Gastroesophageal sphincter (tissue), 4 donors: ENCODE results near the gene CPD. TPM values are rescaled to one million over a fixed set of nuclear protein-coding genes. Genes with fewer than 3 reads are reported as not detected.

Experiments used
- ATAC-seq: fragments of 150-250 bp; one replicate; pipeline ENCODE4 v1.9.1; 2016; ENCODE audit warnings: mild to moderate bottlenecking, moderate library complexity
- H3K27ac ChIP-seq, 4 donors: fragments of 200-600 bp; sonication (generic) in 3 of 4; 1 replicate in 3 of 4; 2 replicates in 1 of 4; pipeline ENCODE4 v1.5.1; 2016 to 2019
- H3K27me3 ChIP-seq: fragments of 200-600 bp; sonication (generic); one replicate; pipeline ENCODE4 v1.5.1; 2019
- H3K36me3 ChIP-seq, 2 donors: fragments of 200-600 bp; sonication (generic); one replicate each; pipeline ENCODE4 v1.5.1; 2019; ENCODE audit warnings: control low read depth in 1 of 2
- H3K4me1 ChIP-seq, 3 donors: fragments of 200-600 bp; sonication (generic); 1 replicate in 2 of 3; 2 replicates in 1 of 3; pipeline ENCODE4 v1.5.1; 2016 to 2019; ENCODE audit warnings: control low read depth in 2 of 3
- H3K4me3 ChIP-seq, 2 donors: fragments of 200-600 bp; sonication (generic); one replicate each; pipeline ENCODE4 v1.5.1; 2019; ENCODE audit warnings: mild to moderate bottlenecking in 1 of 2, moderate library complexity in 1 of 2
- H3K9me3 ChIP-seq, 3 donors: fragments of 200-600 bp; sonication (generic); one replicate each; pipeline ENCODE4 v1.5.1; 2017 to 2019; ENCODE audit warnings: control low read depth in 2 of 3
- EP300 ChIP-seq: sonication (generic); formaldehyde crosslinking; IDR thresholded peaks from one replicate; pipeline ENCODE4 v1.6.1; 2017; ENCODE audit warnings: antibody characterized with exemption, mild to moderate bottlenecking
- POLR2A ChIP-seq, 2 donors: fragments of 450-650 bp; IDR thresholded peaks; one replicate each; pipeline ENCODE4 v1.6.1; 2017; ENCODE audit warnings: antibody characterized with exemption in 2 of 2, mild to moderate bottlenecking in 2 of 2, moderate library complexity in 1 of 2
- POLR2AphosphoS5 ChIP-seq: sonication (generic); formaldehyde crosslinking; IDR thresholded peaks from one replicate; pipeline ENCODE4 v1.6.1; 2017; ENCODE audit warnings: antibody characterized with exemption
- WGBS, 2 donors: methylation state at CpG; one replicate each; pipeline ENCODE4 v1.1.5; 2018; ENCODE audit warnings: low coverage in 1 of 2; 5-methylcytosine and 5-hydroxymethylcytosine counted together
- total RNA-seq, 4 donors: library from RNA; depleted of rRNA; stranded (reverse); fragments of >200 nt; gene quantifications; one replicate each; pipeline ENCODE4 v1.1.0, GENCODE V29; 2016
- TF ChIP-seq, protein P1 (sequence below), 4 experiments: fragments of 200-600 bp in 2 of 4; fragments of 450-650 bp in 2 of 4; sonication (generic) in 1 of 4; IDR thresholded peaks; one replicate each; pipeline ENCODE4 v1.5.1; 2017 to 2019; ENCODE audit warnings: antibody characterized with exemption in 4 of 4, mild to moderate bottlenecking in 2 of 4, moderate library complexity in 2 of 4

Gene CPD
- total RNA-seq, 4 donors from 2014 or later: 37.8 to 103 (median 57.5) TPM

DNA sequence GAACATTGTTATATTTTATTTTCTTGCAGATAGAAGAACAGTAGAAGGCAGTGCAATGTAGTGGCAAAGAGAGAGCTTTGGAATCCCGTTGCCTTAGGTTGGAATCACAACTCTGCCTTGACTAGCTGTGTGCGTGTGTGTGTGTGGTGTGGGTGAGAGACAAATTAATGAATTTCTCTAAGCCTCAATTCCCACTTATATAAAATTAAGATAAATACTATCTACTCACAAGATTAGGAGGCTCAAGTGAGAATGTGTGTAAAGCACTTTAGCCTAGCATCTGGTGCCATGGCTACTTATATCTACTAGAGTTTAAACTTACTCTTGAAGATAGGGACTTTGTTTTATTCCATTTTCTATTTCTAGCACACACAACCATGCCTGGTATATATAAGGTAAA, 12.8 kb downstream of the CPD start:
- 90 to 100% methylated on average over 2 of the region's 2 CpGs for WGBS, 2 donors
- H3K27me3 ChIP-seq: no peaks in the 10 kb centered on the region
- H3K36me3 ChIP-seq: peaks cover 0 to 57% of the 10 kb centered on the region in 2 donors
- TF ChIP-seq, protein P1, sequence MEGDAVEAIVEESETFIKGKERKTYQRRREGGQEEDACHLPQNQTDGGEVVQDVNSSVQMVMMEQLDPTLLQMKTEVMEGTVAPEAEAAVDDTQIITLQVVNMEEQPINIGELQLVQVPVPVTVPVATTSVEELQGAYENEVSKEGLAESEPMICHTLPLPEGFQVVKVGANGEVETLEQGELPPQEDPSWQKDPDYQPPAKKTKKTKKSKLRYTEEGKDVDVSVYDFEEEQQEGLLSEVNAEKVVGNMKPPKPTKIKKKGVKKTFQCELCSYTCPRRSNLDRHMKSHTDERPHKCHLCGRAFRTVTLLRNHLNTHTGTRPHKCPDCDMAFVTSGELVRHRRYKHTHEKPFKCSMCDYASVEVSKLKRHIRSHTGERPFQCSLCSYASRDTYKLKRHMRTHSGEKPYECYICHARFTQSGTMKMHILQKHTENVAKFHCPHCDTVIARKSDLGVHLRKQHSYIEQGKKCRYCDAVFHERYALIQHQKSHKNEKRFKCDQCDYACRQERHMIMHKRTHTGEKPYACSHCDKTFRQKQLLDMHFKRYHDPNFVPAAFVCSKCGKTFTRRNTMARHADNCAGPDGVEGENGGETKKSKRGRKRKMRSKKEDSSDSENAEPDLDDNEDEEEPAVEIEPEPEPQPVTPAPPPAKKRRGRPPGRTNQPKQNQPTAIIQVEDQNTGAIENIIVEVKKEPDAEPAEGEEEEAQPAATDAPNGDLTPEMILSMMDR (IDR thresholded peaks at IDR 0.05): no peak
- TF ChIP-seq POLR2A (IDR thresholded peaks at IDR 0.05) (no peak), POLR2AphosphoS5 (no peak), EP300 (no peak)
- no peaks in the 10 kb centered on the region for H3K9me3 ChIP-seq
- no peak overlapping the region for H3K27ac ChIP-seq
- peaks cover 0 to 54% (median 2%) of the 10 kb centered on the region in 3 donors for H3K4me1 ChIP-seq
- ATAC-seq: no peak
- H3K4me3 ChIP-seq: no peak overlapping the region

- Histone ChIP-seq H3K9me3 (no peaks in the 10 kb centered on the region), H3K4me3 (no peak overlapping the region), H3K4me1 (peaks cover 0 to 36% (median 2%) of the 10 kb centered on the region in 3 donors), H3K36me3 (peaks cover 0 to 37% of the 10 kb centered on the region in 2 donors), H3K27me3 (no peaks in the 10 kb centered on the region), H3K27ac (no peak overlapping the region)
- TF ChIP-seq, protein P1 (IDR thresholded peaks at IDR 0.05): no peak
- TF ChIP-seq EP300 (no peak), POLR2AphosphoS5 (no peak), POLR2A (IDR thresholded peaks at IDR 0.05) (no peak)
- 87% methylated on average over 4 of the region's 4 CpGs for WGBS, 2 donors
- no peak for ATAC-seq
Measured at GRCh38 chr17:30393491-30393890, 14.8 kb downstream of the CPD start.

DNA sequence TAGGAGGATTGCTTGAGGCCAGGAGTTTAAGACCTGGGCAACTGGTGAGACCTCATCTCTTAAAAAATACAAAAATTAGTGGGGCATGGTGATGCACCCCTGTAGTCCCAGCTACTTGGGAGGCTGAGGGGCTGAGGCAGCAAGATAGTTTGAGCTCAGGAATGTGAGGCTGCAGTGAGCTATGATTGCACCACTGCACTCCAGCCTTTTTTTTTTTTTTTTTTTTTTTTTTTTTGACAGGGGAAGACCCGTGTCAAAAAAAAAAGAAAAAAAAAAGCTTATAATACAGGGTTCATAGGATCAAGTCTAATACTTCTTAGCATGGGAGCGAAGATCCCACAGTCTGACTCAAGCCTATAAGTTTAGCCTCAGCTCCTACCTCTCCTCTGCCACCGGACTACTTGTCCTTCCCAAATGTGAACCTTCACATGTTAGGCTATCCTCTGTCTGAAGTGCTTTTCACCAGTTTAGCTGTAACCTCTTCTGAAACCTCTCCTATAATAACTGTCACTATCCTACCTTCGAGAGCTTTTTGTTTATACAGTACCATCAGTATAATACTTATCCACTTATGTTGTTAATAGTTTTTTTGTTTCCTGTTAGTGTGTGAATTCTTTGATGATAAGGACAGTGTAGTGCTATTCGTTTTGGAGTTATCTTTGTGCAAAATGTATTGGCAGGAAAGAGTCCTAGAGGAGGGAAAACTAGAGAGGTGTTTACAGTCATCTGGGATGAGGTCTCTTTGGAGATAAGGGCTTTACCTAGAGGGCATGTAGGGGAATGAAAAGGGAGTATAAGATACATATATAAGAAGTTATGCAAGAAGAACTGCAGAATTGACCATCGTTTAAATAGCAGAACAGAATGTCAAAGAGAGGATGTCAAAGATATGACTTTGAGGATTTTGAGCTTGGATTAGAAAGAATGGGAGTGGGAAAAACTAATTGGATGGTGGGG, 15.5 kb downstream of the CPD start:
- no peaks in the 10 kb centered on the region for H3K27me3 ChIP-seq
- ATAC-seq: no peak
- H3K36me3 ChIP-seq: peaks cover 0 to 31% of the 10 kb centered on the region in 2 donors
- H3K9me3 ChIP-seq: no peaks in the 10 kb centered on the region
- WGBS, 2 donors: 63 to 70% methylated on average over 6 of the region's 6 CpGs
- H3K4me3 ChIP-seq: no peak overlapping the region
- TF ChIP-seq, protein P1 (IDR thresholded peaks at IDR 0.05): no peak
- peaks cover 0 to 30% (median 2%) of the 10 kb centered on the region in 3 donors for H3K4me1 ChIP-seq
- H3K27ac ChIP-seq: no peak overlapping the region

DNA sequence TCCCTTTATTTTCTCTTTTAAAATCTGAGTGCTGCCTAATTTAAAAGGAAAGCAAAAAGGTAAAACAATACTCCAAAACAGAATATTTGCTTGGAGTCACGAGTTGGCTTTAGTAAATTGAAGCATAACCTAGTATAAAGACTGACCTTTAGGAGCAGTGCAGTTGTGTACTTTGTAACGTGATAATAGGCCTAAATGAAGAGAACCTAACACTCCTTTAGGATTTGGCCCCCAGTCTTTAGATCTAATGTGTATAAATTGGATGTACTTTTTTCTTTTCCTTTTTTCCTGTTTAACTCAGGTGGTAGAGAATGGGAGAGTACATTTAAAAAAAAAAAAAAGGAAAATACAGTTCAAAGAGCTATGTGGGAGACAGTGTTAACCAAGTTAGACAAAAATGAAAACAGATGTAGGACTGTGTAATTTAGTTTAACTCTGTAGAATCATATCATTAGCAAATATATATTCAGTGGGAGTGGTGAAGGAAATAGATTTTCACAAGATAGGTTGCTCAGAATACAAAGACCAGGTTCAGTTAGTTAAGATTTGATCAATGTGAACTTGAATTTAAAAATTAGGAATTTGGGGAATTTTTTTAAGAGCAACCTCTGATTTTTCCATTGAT, 16.8 kb downstream of the CPD start:
- H3K4me3 ChIP-seq: no peak overlapping the region
- TF ChIP-seq, protein P1 (IDR thresholded peaks at IDR 0.05): no peak
- no peak for TF ChIP-seq POLR2AphosphoS5
- TF ChIP-seq POLR2A (IDR thresholded peaks at IDR 0.05): no peak
- TF ChIP-seq EP300: no peak
- no peaks in the 10 kb centered on the region for H3K27me3 ChIP-seq
- H3K36me3 ChIP-seq: peaks cover 0 to 22% of the 10 kb centered on the region in 2 donors
- 63 to 77% methylated on average over 2 of the region's 2 CpGs for WGBS, 2 donors
- H3K9me3 ChIP-seq: no peaks in the 10 kb centered on the region
- H3K27ac ChIP-seq: no peak overlapping the region
- H3K4me1 ChIP-seq: peaks cover 0 to 30% (median 2%) of the 10 kb centered on the region in 3 donors
- ATAC-seq: no peak
